Measurements from ENCODE around the gene TMEM52.

- TF ChIP-seq EZH2 (IDR thresholded peaks at IDR 0.05; ENCODE audit: insufficient read depth, poor library complexity, severe bottlenecking) (no peak), EZH2phosphoT487 (IDR thresholded peaks at IDR 0.05; ENCODE audit: insufficient read depth, low read depth) (no peak)
Measured at GRCh38 chr1:1927751-1928150, 8.7 kb upstream of the TMEM52 start.
